Measurements from ENCODE around the gene ZYG11A. TPM values are rescaled to one million over a fixed set of nuclear protein-coding genes. Genes with fewer than 3 reads are reported as not detected.

ZYG11A gene
- total RNA-seq, 4 donors from 2014 or later, result not detected

DNA sequence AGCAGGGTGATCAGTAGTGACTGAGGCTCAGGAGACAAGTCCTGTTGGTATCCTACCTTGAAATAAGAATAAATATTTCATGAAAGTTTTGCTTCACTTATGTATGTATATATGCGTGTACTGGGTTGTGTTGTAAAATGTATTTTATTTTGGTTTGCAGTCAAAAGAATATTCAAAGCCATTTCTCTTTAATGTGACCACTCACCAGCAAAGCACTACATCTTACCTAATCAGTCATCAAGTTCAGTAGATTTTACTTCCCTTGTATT lies 95.6 kb downstream of the ZYG11A start:
- Histone ChIP-seq H3K9me3 (no peaks in the 10 kb centered on the region), H3K4me1 (no peaks in the 10 kb centered on the region), H3K27ac (no peak overlapping the region), H3K4me3 (no peak overlapping the region), H3K36me3 (no peaks in the 10 kb centered on the region), H3K27me3 (no peaks in the 10 kb centered on the region)
- no peak for TF ChIP-seq POLR2A (IDR thresholded peaks at IDR 0.05)
- no peak for TF ChIP-seq CTCF (IDR thresholded peaks at IDR 0.05)
- DNase-seq, result no peak

GRCh38 chr1:52943876-52944416 lies 101.4 kb downstream of the ZYG11A start:
- Histone ChIP-seq H3K4me3 (no peak overlapping the region), H3K27me3 (no peaks in the 10 kb centered on the region), H3K36me3 (peaks cover 0 to 9% (median 0%) of the 10 kb centered on the region in 3 donors), H3K9me3 (no peaks in the 10 kb centered on the region), H3K4me1 (no peaks in the 10 kb centered on the region), H3K27ac (no peak overlapping the region)
- DNase-seq, result no peak
- no peak for TF ChIP-seq CTCF (IDR thresholded peaks at IDR 0.05)
- TF ChIP-seq POLR2A (IDR thresholded peaks at IDR 0.05), result no peak

GRCh38 chr1:52944566-52944965 lies 102.0 kb downstream of the ZYG11A start:
- no peak for DNase-seq
- no peaks in the 10 kb centered on the region for H3K4me1 ChIP-seq
- H3K4me3 ChIP-seq, result no peak overlapping the region
- TF ChIP-seq CTCF (IDR thresholded peaks at IDR 0.05) (no peak), POLR2A (IDR thresholded peaks at IDR 0.05) (no peak)
- H3K27me3 ChIP-seq, result no peaks in the 10 kb centered on the region
- no peaks in the 10 kb centered on the region for H3K9me3 ChIP-seq
- H3K27ac ChIP-seq, result no peak overlapping the region
- H3K36me3 ChIP-seq, result peaks cover 0 to 14% (median 0%) of the 10 kb centered on the region in 3 donors

Small RNA genes within 50 kb of the gene (small RNA-seq; reads per million reads assigned to genes)
- gene AC099677.1 (0 reads per million in 2 donors), gene AC099677.2 (0 reads per million in 2 donors), gene MIR1273F (0 reads per million in 2 donors), gene MIR1273G (0 reads per million in 2 donors), gene MIR5095 (0 reads per million in 2 donors), gene RNU6-969P (0 reads per million in 2 donors)

Other genes starting within 250 kb of the ZYG11A start
- 1 to 10 TPM in 3 of 4 donors, not detected in 1; 1.4 to 6.2 (median 2.0) TPM for gene GPX7, start 240.4 kb upstream of the ZYG11A start, total RNA-seq
- 1 to 10 TPM in 2 of 4 donors, under 1 TPM in 1, not detected in 1; 0.88 to 7.4 (median 1.7) TPM for gene SHISAL2A, start 209.6 kb upstream of the ZYG11A start, total RNA-seq
- gene COA7, start 144.4 kb upstream of the ZYG11A start, total RNA-seq, result 10 to 100 TPM in 1 of 4 donors, 1 to 10 TPM in 3; 5.9 to 17.0 (median 9.4) TPM
- gene ZYG11B, start 116.3 kb upstream of the ZYG11A start, total RNA-seq, result 10 to 100 TPM; 21.4 to 36.3 (median 27.8) TPM
- gene ECHDC2, start 79.0 kb downstream of the ZYG11A start, total RNA-seq, result 100 to 1,000 TPM; 191 to 421 (median 263) TPM
- 100 to 1,000 TPM; 161 to 402 (median 219) TPM for gene SCP2, start 84.5 kb downstream of the ZYG11A start, total RNA-seq
- 10 to 100 TPM in 3 of 4 donors, 1 to 10 TPM in 1; 7.0 to 32.2 (median 17.0) TPM for gene PODN, start 219.5 kb downstream of the ZYG11A start, total RNA-seq